ENCODE measurements around the gene IPO4. TPM values are rescaled to one million over a fixed set of nuclear protein-coding genes. Genes with fewer than 3 reads are reported as not detected.
A peak's percentile ranks its signal among the peaks of the same experiment; 100 is the strongest.

The IPO4 gene
- total and polyA plus RNA-seq, 2 of the 13 experiments (the other 11 are each of a cell fraction or from before 2014, with no cell fraction given): 39.0 to 179 TPM

DNA sequence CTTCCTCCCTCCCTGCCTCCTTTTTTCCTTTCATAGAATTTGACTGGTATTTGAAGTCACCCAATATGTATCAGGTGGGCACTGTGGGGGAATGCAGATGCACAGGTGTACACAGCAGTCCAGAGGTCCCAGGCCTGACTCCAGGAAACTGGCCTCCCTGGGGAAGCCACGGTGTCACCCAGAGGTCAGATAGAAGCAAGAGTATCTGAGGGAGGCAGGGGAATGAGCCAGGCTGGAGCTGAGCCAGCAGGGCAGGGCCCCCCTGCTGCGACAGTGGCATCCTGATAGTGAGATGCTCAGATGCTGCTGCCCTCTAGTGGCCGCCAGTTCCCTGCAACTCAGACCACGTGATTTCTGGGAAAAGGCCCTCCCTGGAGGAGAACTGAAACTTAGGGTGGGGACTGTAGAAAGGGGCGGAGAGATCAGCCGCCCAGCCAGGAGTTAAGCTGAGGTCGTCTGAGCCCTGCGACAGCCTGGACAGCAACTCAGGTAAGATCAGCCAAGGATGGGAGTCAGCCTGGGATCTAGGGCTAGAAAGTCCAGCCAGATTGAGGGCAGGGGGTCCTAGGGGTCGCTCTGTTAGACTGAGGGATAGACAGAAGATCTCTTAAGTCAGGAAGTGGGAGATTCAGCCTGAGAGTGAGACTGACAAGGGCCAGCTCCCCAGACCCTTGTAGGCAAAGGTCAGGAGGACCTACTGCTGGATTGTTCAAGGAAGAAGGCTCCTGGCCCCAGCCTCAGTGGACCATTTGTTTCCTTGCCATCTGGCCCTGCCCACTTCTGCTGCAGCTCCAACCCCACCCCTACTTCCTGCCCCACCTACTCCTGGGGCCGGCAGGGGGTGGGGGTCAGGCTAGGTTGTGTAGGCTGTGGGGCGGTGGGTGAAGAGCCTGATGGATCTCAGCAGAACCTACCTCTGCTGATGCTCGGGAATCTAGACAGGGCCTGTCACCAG is 27.5 kb downstream of the IPO4 start, which contains the start of gene IRF9 (continued):
- TF ChIP-seq MTF1 (CRISPR knock-in tag; IDR thresholded peaks at IDR 0.05) (no peak), ETV5 (CRISPR knock-in tag; IDR thresholded peaks at IDR 0.05; ENCODE audit: borderline replicate concordance) (peak; percentile 87), TMF1 (CRISPR knock-in tag; IDR thresholded peaks at IDR 0.05; ENCODE audit: low read depth) (peak; percentile 38; the same call in 1 of the 2 replicates), DNMT3B (CRISPR knock-in tag; conservative IDR thresholded peaks at IDR 0.05) (peak; percentile 100), ZSCAN21 (CRISPR knock-in tag; IDR thresholded peaks at IDR 0.05; ENCODE audit: borderline replicate concordance) (peak; percentile 96), KMT2A (CRISPR knock-in tag; IDR thresholded peaks at IDR 0.05) (peak; percentile 90), FOXA3 (CRISPR knock-in tag; IDR thresholded peaks at IDR 0.05) (peak; percentile 96), KDM5A (IDR thresholded peaks at IDR 0.05; ENCODE audit: borderline replicate concordance, low read length) (peak; percentile 58; the same call in 1 of the 2 replicates), ZNF720 (CRISPR knock-in tag; IDR thresholded peaks at IDR 0.05) (no peak), AGO2 (optimal IDR thresholded peaks at IDR 0.05; ENCODE audit: low read depth, low read length) (peak; percentile 95), KLF9 (CRISPR knock-in tag; IDR thresholded peaks at IDR 0.05; ENCODE audit: low read depth) (peak; percentile 98), ZMAT3 (CRISPR knock-in tag; conservative IDR thresholded peaks at IDR 0.05) (peak; percentile 99), EZH2 (conservative IDR thresholded peaks at IDR 0.05; ENCODE audit: low read depth, low read length) (no peak), RAD51 (IDR thresholded peaks at IDR 0.05; ENCODE audit: borderline replicate concordance) (peak; percentile 97), NBN (conservative IDR thresholded peaks at IDR 0.05) (no peak), SAFB2 (CRISPR knock-in tag; IDR thresholded peaks at IDR 0.05; ENCODE audit: borderline replicate concordance, low read depth) (peak; percentile 64; the same call in 1 of the 2 replicates), ELF1 (CRISPR knock-in tag; IDR thresholded peaks at IDR 0.05) (peak; percentile 88), POLR2AphosphoS5 (IDR thresholded peaks at IDR 0.05; ENCODE audit: low read depth, low read length) (peak; percentile 97), GLI4 (CRISPR knock-in tag; IDR thresholded peaks at IDR 0.05; ENCODE audit: borderline replicate concordance) (peak; percentile 98; the same call in 1 of the 2 replicates), ZNF136 (CRISPR knock-in tag; IDR thresholded peaks at IDR 0.05; ENCODE audit: low read depth) (peak; percentile 99), ZFP36 (IDR thresholded peaks at IDR 0.05; ENCODE audit: borderline replicate concordance, low read depth, low read length, partially characterized antibody) (no peak)
- TF ChIP-seq, protein P1, sequence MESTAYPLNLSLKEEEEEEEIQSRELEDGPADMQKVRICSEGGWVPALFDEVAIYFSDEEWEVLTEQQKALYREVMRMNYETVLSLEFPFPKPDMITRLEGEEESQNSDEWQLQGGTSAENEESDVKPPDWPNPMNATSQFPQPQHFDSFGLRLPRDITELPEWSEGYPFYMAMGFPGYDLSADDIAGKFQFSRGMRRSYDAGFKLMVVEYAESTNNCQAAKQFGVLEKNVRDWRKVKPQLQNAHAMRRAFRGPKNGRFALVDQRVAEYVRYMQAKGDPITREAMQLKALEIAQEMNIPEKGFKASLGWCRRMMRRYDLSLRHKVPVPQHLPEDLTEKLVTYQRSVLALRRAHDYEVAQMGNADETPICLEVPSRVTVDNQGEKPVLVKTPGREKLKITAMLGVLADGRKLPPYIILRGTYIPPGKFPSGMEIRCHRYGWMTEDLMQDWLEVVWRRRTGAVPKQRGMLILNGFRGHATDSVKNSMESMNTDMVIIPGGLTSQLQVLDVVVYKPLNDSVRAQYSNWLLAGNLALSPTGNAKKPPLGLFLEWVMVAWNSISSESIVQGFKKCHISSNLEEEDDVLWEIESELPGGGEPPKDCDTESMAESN (CRISPR knock-in tag; conservative IDR thresholded peaks at IDR 0.05): peak; percentile 95; the same call in 1 of the 2 replicates
- TF ChIP-seq, protein P2, sequence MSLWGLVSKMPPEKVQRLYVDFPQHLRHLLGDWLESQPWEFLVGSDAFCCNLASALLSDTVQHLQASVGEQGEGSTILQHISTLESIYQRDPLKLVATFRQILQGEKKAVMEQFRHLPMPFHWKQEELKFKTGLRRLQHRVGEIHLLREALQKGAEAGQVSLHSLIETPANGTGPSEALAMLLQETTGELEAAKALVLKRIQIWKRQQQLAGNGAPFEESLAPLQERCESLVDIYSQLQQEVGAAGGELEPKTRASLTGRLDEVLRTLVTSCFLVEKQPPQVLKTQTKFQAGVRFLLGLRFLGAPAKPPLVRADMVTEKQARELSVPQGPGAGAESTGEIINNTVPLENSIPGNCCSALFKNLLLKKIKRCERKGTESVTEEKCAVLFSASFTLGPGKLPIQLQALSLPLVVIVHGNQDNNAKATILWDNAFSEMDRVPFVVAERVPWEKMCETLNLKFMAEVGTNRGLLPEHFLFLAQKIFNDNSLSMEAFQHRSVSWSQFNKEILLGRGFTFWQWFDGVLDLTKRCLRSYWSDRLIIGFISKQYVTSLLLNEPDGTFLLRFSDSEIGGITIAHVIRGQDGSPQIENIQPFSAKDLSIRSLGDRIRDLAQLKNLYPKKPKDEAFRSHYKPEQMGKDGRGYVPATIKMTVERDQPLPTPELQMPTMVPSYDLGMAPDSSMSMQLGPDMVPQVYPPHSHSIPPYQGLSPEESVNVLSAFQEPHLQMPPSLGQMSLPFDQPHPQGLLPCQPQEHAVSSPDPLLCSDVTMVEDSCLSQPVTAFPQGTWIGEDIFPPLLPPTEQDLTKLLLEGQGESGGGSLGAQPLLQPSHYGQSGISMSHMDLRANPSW (CRISPR knock-in tag; IDR thresholded peaks at IDR 0.05; ENCODE audit: borderline replicate concordance): peak; percentile 100
- TF ChIP-seq, protein P3, sequence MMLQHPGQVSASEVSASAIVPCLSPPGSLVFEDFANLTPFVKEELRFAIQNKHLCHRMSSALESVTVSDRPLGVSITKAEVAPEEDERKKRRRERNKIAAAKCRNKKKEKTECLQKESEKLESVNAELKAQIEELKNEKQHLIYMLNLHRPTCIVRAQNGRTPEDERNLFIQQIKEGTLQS (CRISPR knock-in tag; IDR thresholded peaks at IDR 0.05): peak; percentile 64; the same call in 1 of the 2 replicates
- TF ChIP-seq, protein P4, sequence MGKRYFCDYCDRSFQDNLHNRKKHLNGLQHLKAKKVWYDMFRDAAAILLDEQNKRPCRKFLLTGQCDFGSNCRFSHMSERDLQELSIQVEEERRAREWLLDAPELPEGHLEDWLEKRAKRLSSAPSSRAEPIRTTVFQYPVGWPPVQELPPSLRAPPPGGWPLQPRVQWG (CRISPR knock-in tag; IDR thresholded peaks at IDR 0.05; ENCODE audit: borderline replicate concordance, low read depth): no peak

Data from HepG2 (cell line).